ENCODE data around the gene IFI27L1. TPM values are rescaled to one million over a fixed set of nuclear protein-coding genes. Genes with fewer than 3 reads are reported as not detected.

Gene IFI27L1
- total and polyA plus RNA-seq, 2 experiments from 2014 or later = 9.7 to 28.6 TPM

- Histone ChIP-seq H2AFZ (no peak overlapping the region), H3K27me3 (ENCODE audit: insufficient read depth) (no peaks in the 10 kb centered on the region), H3K9me2 (ENCODE audit: insufficient read depth) (no peaks in the 10 kb centered on the region), H4K20me1 (replicated peaks; ENCODE audit: insufficient read depth) (peaks cover 1% of the 10 kb centered on the region), H3K79me2 (replicated peaks; ENCODE audit: insufficient read depth) (no peaks in the 10 kb centered on the region), H3F3A (replicated peaks; ENCODE audit: low read depth) (no peaks in the 10 kb centered on the region), H3K36me3 (ENCODE audit: insufficient read depth) (peaks cover 13% of the 10 kb centered on the region), H3K27ac (ENCODE audit: low read depth) (no peak overlapping the region), H3K4me3 (no peak overlapping the region), H3K4me2 (no peak overlapping the region), H3K4me1 (ENCODE audit: insufficient read depth) (no peaks in the 10 kb centered on the region)
- DNase-seq (ENCODE audit: low spot score) (no peak), ATAC-seq (no peak)
- Mint-ChIP-seq H3K4me3 (no peak overlapping the region), H3K9me3 (no peaks in the 10 kb centered on the region), H3K4me1 (peaks cover 1% of the 10 kb centered on the region; the same call in 1 of the 3 replicates), H3K27ac (no peak overlapping the region), H3K27me3 (ENCODE audit: insufficient read depth, low read depth, poor library complexity) (peaks cover 14% of the 10 kb centered on the region), H3K36me3 (ENCODE audit: low read depth) (peaks cover 43% of the 10 kb centered on the region)
- TF ChIP-seq JUNB (IDR thresholded peaks at IDR 0.05; ENCODE audit: unreplicated experiment) (no peak), ZNF331 (CRISPR knock-in tag; IDR thresholded peaks at IDR 0.05; ENCODE audit: low read depth) (no peak), NANOG (IDR thresholded peaks at IDR 0.05; ENCODE audit: borderline replicate concordance) (no peak)
Measured at GRCh38 chr14:94045563-94046345, 35.4 kb upstream of the IFI27L1 start.

- no peak overlapping the region for H3K27ac ChIP-seq (ENCODE audit: low read depth)
- H3F3A ChIP-seq (replicated peaks; ENCODE audit: low read depth) = no peaks in the 10 kb centered on the region
- no peaks in the 10 kb centered on the region for H3K4me1 ChIP-seq (ENCODE audit: insufficient read depth)
- H4K20me1 ChIP-seq (replicated peaks; ENCODE audit: insufficient read depth) = peaks cover 3% of the 10 kb centered on the region
- peaks cover 52% of the 10 kb centered on the region for H3K36me3 Mint-ChIP-seq (ENCODE audit: low read depth)
- H3K4me2 ChIP-seq = no peak overlapping the region
- H3K27ac Mint-ChIP-seq = no peak overlapping the region
- no peaks in the 10 kb centered on the region; the same call in 2 of the 3 replicates for H3K4me1 Mint-ChIP-seq
- H3K36me3 ChIP-seq (ENCODE audit: insufficient read depth) = peaks cover 15% of the 10 kb centered on the region
- DNase-seq (ENCODE audit: low spot score) (no peak), ATAC-seq (no peak)
- peaks cover 12% of the 10 kb centered on the region for H3K27me3 Mint-ChIP-seq (ENCODE audit: insufficient read depth, low read depth, poor library complexity)
- H2AFZ ChIP-seq = no peak overlapping the region
- H3K4me3 Mint-ChIP-seq = no peak overlapping the region
- no peaks in the 10 kb centered on the region for H3K79me2 ChIP-seq (replicated peaks; ENCODE audit: insufficient read depth)
- H3K4me3 ChIP-seq = no peak overlapping the region
- H3K27me3 ChIP-seq (ENCODE audit: insufficient read depth) = no peaks in the 10 kb centered on the region
- no peaks in the 10 kb centered on the region for H3K9me2 ChIP-seq (ENCODE audit: insufficient read depth)
- no peaks in the 10 kb centered on the region for H3K9me3 Mint-ChIP-seq
- TF ChIP-seq, protein P1, sequence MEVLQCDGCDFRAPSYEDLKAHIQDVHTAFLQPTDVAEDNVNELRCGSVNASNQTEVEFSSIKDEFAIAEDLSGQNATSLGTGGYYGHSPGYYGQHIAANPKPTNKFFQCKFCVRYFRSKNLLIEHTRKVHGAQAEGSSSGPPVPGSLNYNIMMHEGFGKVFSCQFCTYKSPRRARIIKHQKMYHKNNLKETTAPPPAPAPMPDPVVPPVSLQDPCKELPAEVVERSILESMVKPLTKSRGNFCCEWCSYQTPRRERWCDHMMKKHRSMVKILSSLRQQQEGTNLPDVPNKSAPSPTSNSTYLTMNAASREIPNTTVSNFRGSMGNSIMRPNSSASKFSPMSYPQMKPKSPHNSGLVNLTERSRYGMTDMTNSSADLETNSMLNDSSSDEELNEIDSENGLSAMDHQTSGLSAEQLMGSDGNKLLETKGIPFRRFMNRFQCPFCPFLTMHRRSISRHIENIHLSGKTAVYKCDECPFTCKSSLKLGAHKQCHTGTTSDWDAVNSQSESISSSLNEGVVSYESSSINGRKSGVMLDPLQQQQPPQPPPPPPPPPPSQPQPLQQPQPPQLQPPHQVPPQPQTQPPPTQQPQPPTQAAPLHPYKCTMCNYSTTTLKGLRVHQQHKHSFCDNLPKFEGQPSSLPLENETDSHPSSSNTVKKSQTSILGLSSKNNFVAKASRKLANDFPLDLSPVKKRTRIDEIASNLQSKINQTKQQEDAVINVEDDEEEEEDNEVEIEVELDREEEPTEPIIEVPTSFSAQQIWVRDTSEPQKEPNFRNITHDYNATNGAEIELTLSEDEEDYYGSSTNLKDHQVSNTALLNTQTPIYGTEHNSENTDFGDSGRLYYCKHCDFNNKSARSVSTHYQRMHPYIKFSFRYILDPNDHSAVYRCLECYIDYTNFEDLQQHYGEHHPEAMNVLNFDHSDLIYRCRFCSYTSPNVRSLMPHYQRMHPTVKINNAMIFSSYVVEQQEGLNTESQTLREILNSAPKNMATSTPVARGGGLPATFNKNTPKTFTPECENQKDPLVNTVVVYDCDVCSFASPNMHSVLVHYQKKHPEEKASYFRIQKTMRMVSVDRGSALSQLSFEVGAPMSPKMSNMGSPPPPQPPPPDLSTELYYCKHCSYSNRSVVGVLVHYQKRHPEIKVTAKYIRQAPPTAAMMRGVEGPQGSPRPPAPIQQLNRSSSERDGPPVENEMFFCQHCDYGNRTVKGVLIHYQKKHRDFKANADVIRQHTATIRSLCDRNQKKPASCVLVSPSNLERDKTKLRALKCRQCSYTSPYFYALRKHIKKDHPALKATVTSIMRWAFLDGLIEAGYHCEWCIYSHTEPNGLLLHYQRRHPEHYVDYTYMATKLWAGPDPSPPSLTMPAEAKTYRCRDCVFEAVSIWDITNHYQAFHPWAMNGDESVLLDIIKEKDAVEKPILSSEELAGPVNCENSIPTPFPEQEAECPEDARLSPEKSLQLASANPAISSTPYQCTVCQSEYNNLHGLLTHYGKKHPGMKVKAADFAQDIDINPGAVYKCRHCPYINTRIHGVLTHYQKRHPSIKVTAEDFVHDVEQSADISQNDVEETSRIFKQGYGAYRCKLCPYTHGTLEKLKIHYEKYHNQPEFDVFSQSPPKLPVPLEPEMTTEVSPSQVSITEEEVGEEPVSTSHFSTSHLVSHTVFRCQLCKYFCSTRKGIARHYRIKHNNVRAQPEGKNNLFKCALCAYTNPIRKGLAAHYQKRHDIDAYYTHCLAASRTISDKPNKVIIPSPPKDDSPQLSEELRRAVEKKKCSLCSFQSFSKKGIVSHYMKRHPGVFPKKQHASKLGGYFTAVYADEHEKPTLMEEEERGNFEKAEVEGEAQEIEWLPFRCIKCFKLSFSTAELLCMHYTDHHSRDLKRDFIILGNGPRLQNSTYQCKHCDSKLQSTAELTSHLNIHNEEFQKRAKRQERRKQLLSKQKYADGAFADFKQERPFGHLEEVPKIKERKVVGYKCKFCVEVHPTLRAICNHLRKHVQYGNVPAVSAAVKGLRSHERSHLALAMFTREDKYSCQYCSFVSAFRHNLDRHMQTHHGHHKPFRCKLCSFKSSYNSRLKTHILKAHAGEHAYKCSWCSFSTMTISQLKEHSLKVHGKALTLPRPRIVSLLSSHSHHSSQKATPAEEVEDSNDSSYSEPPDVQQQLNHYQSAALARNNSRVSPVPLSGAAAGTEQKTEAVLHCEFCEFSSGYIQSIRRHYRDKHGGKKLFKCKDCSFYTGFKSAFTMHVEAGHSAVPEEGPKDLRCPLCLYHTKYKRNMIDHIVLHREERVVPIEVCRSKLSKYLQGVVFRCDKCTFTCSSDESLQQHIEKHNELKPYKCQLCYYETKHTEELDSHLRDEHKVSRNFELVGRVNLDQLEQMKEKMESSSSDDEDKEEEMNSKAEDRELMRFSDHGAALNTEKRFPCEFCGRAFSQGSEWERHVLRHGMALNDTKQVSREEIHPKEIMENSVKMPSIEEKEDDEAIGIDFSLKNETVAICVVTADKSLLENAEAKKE (CRISPR knock-in tag; IDR thresholded peaks at IDR 0.05) = no peak
- TF ChIP-seq JUNB (IDR thresholded peaks at IDR 0.05; ENCODE audit: unreplicated experiment) (no peak), NANOG (IDR thresholded peaks at IDR 0.05; ENCODE audit: borderline replicate concordance) (no peak), EZH2 (IDR thresholded peaks at IDR 0.05; ENCODE audit: low read depth, unreplicated experiment) (no peak), ZNF331 (CRISPR knock-in tag; IDR thresholded peaks at IDR 0.05; ENCODE audit: low read depth) (no peak), ETS1 (IDR thresholded peaks at IDR 0.05) (no peak), EZH2phosphoT487 (IDR thresholded peaks at IDR 0.05; ENCODE audit: unreplicated experiment) (no peak)
- TF ChIP-seq, protein P2, sequence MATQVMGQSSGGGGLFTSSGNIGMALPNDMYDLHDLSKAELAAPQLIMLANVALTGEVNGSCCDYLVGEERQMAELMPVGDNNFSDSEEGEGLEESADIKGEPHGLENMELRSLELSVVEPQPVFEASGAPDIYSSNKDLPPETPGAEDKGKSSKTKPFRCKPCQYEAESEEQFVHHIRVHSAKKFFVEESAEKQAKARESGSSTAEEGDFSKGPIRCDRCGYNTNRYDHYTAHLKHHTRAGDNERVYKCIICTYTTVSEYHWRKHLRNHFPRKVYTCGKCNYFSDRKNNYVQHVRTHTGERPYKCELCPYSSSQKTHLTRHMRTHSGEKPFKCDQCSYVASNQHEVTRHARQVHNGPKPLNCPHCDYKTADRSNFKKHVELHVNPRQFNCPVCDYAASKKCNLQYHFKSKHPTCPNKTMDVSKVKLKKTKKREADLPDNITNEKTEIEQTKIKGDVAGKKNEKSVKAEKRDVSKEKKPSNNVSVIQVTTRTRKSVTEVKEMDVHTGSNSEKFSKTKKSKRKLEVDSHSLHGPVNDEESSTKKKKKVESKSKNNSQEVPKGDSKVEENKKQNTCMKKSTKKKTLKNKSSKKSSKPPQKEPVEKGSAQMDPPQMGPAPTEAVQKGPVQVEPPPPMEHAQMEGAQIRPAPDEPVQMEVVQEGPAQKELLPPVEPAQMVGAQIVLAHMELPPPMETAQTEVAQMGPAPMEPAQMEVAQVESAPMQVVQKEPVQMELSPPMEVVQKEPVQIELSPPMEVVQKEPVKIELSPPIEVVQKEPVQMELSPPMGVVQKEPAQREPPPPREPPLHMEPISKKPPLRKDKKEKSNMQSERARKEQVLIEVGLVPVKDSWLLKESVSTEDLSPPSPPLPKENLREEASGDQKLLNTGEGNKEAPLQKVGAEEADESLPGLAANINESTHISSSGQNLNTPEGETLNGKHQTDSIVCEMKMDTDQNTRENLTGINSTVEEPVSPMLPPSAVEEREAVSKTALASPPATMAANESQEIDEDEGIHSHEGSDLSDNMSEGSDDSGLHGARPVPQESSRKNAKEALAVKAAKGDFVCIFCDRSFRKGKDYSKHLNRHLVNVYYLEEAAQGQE (IDR thresholded peaks at IDR 0.05; ENCODE audit: unreplicated experiment) = no peak
Measured at GRCh38 chr14:94046696-94047250, 34.3 kb upstream of the IFI27L1 start.

All from GM23338 (cell line).